Caco-2 (cell line): ENCODE results near the gene LRRFIP1. TPM values are rescaled to one million over a fixed set of nuclear protein-coding genes. Genes with fewer than 3 reads are reported as not detected.

Source experiments
- BruUV-seq: library from RNA; stranded (reverse); fragments of 400-500 nt; replicated peaks from 2 replicates; lab custom pipeline; 2021; lab: Mats Ljungman, UMichigan
- CTCF ChIA-PET: fragments of 300-600 bp; sonication (Branson Sonifier 250); formaldehyde crosslinking; loops from one replicate; lab custom pipeline; 2022; ENCODE audit warnings: antibody characterized with exemption; lab: Charles Lee
- POLR2A ChIA-PET: fragments of 300-600 bp; sonication (Branson Sonifier 250); formaldehyde crosslinking; loops from one replicate; lab custom pipeline; 2022; ENCODE audit warnings: antibody characterized with exemption; lab: Charles Lee
- DNase-seq, 2 experiments: peaks; one replicate each; pipeline versions ENCODE4 v3.0.0 to v3.0.0-alpha.2; 2020 to 2022
- H3K27me3 ChIP-seq: replicated peaks from 2 replicates; pipeline ENCODE4 v1.6.0; 2011; ENCODE audit warnings: low read length; ENCODE audit not compliant: control insufficient read depth, insufficient read depth
- H3K36me3 ChIP-seq: 2 replicates; pipeline ENCODE4 v1.5.1; 2011; ENCODE audit warnings: low read length; ENCODE audit not compliant: control insufficient read depth, insufficient read depth
- H3K4me1 ChIP-seq: fragments of 250-450 bp; sonication (Bioruptor Pico); 2 replicates; pipeline ENCODE4 v1.5.1; 2020; ENCODE audit warnings: mild to moderate bottlenecking
- H3K4me3 ChIP-seq: 2 replicates; pipeline ENCODE4 v1.5.1; 2011; ENCODE audit warnings: low read depth, mild to moderate bottlenecking, control low read depth, low read length
- H3K9me3 ChIP-seq: fragments of 250-450 bp; sonication (Bioruptor Pico); 2 replicates; pipeline ENCODE4 v1.5.1; 2020; ENCODE audit warnings: mild to moderate bottlenecking, moderate library complexity
- H3K27ac Mint-ChIP-seq: one replicate; pipeline ENCODE4 v1.8.0; 2022; ENCODE audit warnings: mixed read lengths; ENCODE audit not compliant: unreplicated experiment
- H3K27me3 Mint-ChIP-seq: one replicate; pipeline ENCODE4 v1.8.0; 2022; ENCODE audit warnings: mixed read lengths; ENCODE audit not compliant: insufficient read depth, unreplicated experiment
- H3K36me3 Mint-ChIP-seq: one replicate; pipeline ENCODE4 v1.8.0; 2022; ENCODE audit warnings: mild to moderate bottlenecking, mixed read lengths; ENCODE audit not compliant: insufficient read depth, unreplicated experiment
- H3K4me1 Mint-ChIP-seq: one replicate; pipeline ENCODE4 v1.8.0; 2022; ENCODE audit warnings: low read depth, mixed read lengths; ENCODE audit not compliant: unreplicated experiment
- H3K4me3 Mint-ChIP-seq: one replicate; pipeline ENCODE4 v1.8.0; 2022; ENCODE audit warnings: mild to moderate bottlenecking, moderate library complexity, mixed read lengths; ENCODE audit not compliant: unreplicated experiment
- H3K9me3 Mint-ChIP-seq: one replicate; pipeline ENCODE4 v1.8.0; 2022; ENCODE audit warnings: mixed read lengths; ENCODE audit not compliant: unreplicated experiment
- CTCF ChIP-seq, 2 experiments: fragments of 200-600 bp in 1 of 2; IDR thresholded peaks; 1 replicate in 1 of 2; 2 replicates in 1 of 2; pipeline versions ENCODE4 v1.5.1 to v1.8.0; 2011 to 2022; ENCODE audit warnings: antibody characterized with exemption in 1 of 2, control low read depth in 1 of 2, inconsistent platforms in 1 of 2, low read depth in 1 of 2, low read length in 1 of 2, mild to moderate bottlenecking in 1 of 2, moderate library complexity in 1 of 2; ENCODE audit not compliant: insufficient read depth in 1 of 2, severe bottlenecking in 1 of 2, unreplicated experiment in 1 of 2
- intact Hi-C: fragments of 100-400 bp; cut with micrococcal nuclease; formaldehyde crosslinking; loops from one replicate; pipeline ENCODE4 v1.10.0; 2022; ENCODE audit not compliant: unreplicated experiment
- total RNA-seq: library from RNA; stranded (reverse); gene quantifications from 2 replicates; pipeline ENCODE4 v1.2.3, GENCODE V29; 2022

LRRFIP1 gene
- total RNA-seq, 1 experiment from 2014 or later, result 37.1 TPM

GRCh38 chr2:237618449-237618848 is 8.9 kb upstream of the LRRFIP1 start:
- Mint-ChIP-seq H3K36me3 (peaks cover 4% of the 10 kb centered on the region), H3K4me3 (no peak overlapping the region), H3K4me1 (peaks cover 24% of the 10 kb centered on the region), H3K9me3 (no peaks in the 10 kb centered on the region), H3K27me3 (no peaks in the 10 kb centered on the region), H3K27ac (no peak overlapping the region)
- intact Hi-C loops, result no loop called here
- TF ChIP-seq CTCF (IDR thresholded peaks at IDR 0.05; ENCODE audit: insufficient read depth in 1 of 2, low read depth in 1 of 2, low read length in 1 of 2, severe bottlenecking in 1 of 2, unreplicated experiment in 1 of 2), result no peak
- H3K4me1 ChIP-seq, result peaks cover 26% of the 10 kb centered on the region
- H3K9me3 ChIP-seq, result no peaks in the 10 kb centered on the region
- H3K4me3 ChIP-seq, result no peak overlapping the region
- no peaks in the 10 kb centered on the region for H3K27me3 ChIP-seq
- no TSS peak for BruUV-seq
- CTCF ChIA-PET, result no interaction called here
- no peaks in the 10 kb centered on the region for H3K36me3 ChIP-seq
- POLR2A ChIA-PET, result no interaction called here
- no peak for DNase-seq

- no TSS peak for BruUV-seq
- Histone ChIP-seq H3K27me3 (no peaks in the 10 kb centered on the region), H3K4me3 (no peak overlapping the region), H3K9me3 (no peaks in the 10 kb centered on the region), H3K36me3 (no peaks in the 10 kb centered on the region), H3K4me1 (no peaks in the 10 kb centered on the region; the same call in 1 of the 2 replicates)
- intact Hi-C loops, result no loop called here
- DNase-seq, result no peak
- Mint-ChIP-seq H3K27ac (no peak overlapping the region), H3K4me1 (no peaks in the 10 kb centered on the region), H3K4me3 (no peak overlapping the region), H3K9me3 (no peaks in the 10 kb centered on the region), H3K27me3 (no peaks in the 10 kb centered on the region), H3K36me3 (no peaks in the 10 kb centered on the region)
- no peak for TF ChIP-seq CTCF (IDR thresholded peaks at IDR 0.05; ENCODE audit: insufficient read depth in 1 of 2, low read depth in 1 of 2, low read length in 1 of 2, severe bottlenecking in 1 of 2, unreplicated experiment in 1 of 2)
- ChIA-PET POLR2A (no interaction called here), CTCF (no interaction called here)
Observed at GRCh38 chr2:237623428-237624403, 3.7 kb upstream of the LRRFIP1 start.

GRCh38 chr2:237624565-237624964 is 2.8 kb upstream of the LRRFIP1 start:
- TF ChIP-seq CTCF (IDR thresholded peaks at IDR 0.05; ENCODE audit: insufficient read depth in 1 of 2, low read depth in 1 of 2, low read length in 1 of 2, severe bottlenecking in 1 of 2, unreplicated experiment in 1 of 2), result no peak
- Histone ChIP-seq H3K4me1 (no peaks in the 10 kb centered on the region; the same call in 1 of the 2 replicates), H3K9me3 (no peaks in the 10 kb centered on the region), H3K27me3 (no peaks in the 10 kb centered on the region), H3K4me3 (no peak overlapping the region), H3K36me3 (no peaks in the 10 kb centered on the region)
- Mint-ChIP-seq H3K27ac (no peak overlapping the region), H3K27me3 (no peaks in the 10 kb centered on the region), H3K4me3 (no peak overlapping the region), H3K9me3 (no peaks in the 10 kb centered on the region), H3K36me3 (no peaks in the 10 kb centered on the region), H3K4me1 (no peaks in the 10 kb centered on the region)
- intact Hi-C loops, result no loop called here
- POLR2A ChIA-PET, result no interaction called here
- no TSS peak for BruUV-seq
- CTCF ChIA-PET, result no interaction called here
- no peak for DNase-seq
